Hepatocyte (in vitro differentiated cells): ENCODE measurements around the gene ISCU. TPM values are rescaled to one million over a fixed set of nuclear protein-coding genes. Genes with fewer than 3 reads are reported as not detected.

ENCODE experiments used
- DNase-seq: peaks from one replicate; pipeline ENCODE4 v3.0.0-alpha.2; 2016; ENCODE audit warnings: low spot score
- H2AFZ ChIP-seq: fragments of 200-600 bp; sonication (generic); 2 replicates; pipeline ENCODE4 v1.6.0; 2016; ENCODE audit warnings: antibody characterized with exemption, mild to moderate bottlenecking
- H3K27ac ChIP-seq: fragments of 200-600 bp; sonication (generic); 2 replicates; pipeline ENCODE4 v1.5.1; 2016; ENCODE audit warnings: mild to moderate bottlenecking
- H3K27me3 ChIP-seq: fragments of 200-600 bp; sonication (generic); 2 replicates; pipeline ENCODE4 v1.6.1; 2016
- H3K36me3 ChIP-seq: fragments of 200-600 bp; sonication (generic); replicated peaks from 2 replicates; pipeline ENCODE4 v1.5.1; 2016; ENCODE audit warnings: low read depth; ENCODE audit not compliant: insufficient read depth
- H3K4me1 ChIP-seq: fragments of 200-600 bp; sonication (generic); 2 replicates; pipeline ENCODE4 v1.5.1; 2016; ENCODE audit warnings: mild to moderate bottlenecking, moderate library complexity; ENCODE audit not compliant: insufficient read depth
- H3K4me2 ChIP-seq: fragments of 200-600 bp; sonication (generic); 2 replicates; pipeline ENCODE4 v1.6.0; 2016
- H3K4me3 ChIP-seq: fragments of 200-600 bp; sonication (generic); 2 replicates; pipeline ENCODE4 v1.5.1; 2016; ENCODE audit warnings: mild to moderate bottlenecking
- H3K79me2 ChIP-seq: fragments of 200-600 bp; sonication (generic); 2 replicates; pipeline ENCODE4 v1.6.0; 2017; ENCODE audit warnings: mild to moderate bottlenecking
- H3K9me2 ChIP-seq: fragments of 200-600 bp; sonication (generic); replicated peaks from 2 replicates; pipeline ENCODE4 v1.6.0; 2017; ENCODE audit warnings: mild to moderate bottlenecking; ENCODE audit not compliant: insufficient read depth
- H3K9me3 ChIP-seq: fragments of 200-600 bp; sonication (generic); 2 replicates; pipeline ENCODE4 v1.5.1; 2016; ENCODE audit warnings: low read depth, mild to moderate bottlenecking
- H4K20me1 ChIP-seq: fragments of 200-600 bp; sonication (generic); 2 replicates; pipeline ENCODE4 v1.6.0; 2016; ENCODE audit warnings: mild to moderate bottlenecking; ENCODE audit not compliant: insufficient read depth, poor library complexity, severe bottlenecking
- CTCF ChIP-seq: fragments of 200-600 bp; sonication (generic); IDR thresholded peaks from 2 replicates; pipeline ENCODE4 v1.5.1; 2016; ENCODE audit warnings: antibody characterized with exemption, mild to moderate bottlenecking; ENCODE audit not compliant: poor library complexity
- EZH2 ChIP-seq: fragments of 200-600 bp; sonication (generic); IDR thresholded peaks from 2 replicates; pipeline ENCODE4 v1.6.1; 2016; ENCODE audit warnings: antibody characterized with exemption, mild to moderate bottlenecking, borderline replicate concordance
- EZH2phosphoT487 ChIP-seq: fragments of 200-600 bp; sonication (generic); IDR thresholded peaks from one replicate; pipeline ENCODE4 v1.6.1; 2018; ENCODE audit warnings: antibody characterized with exemption, mild to moderate bottlenecking, low read depth, moderate library complexity; ENCODE audit not compliant: unreplicated experiment, severe bottlenecking
- WGBS: methylation state at CpG from one replicate; pipeline ENCODE4 v1.1.6; 2016; ENCODE audit warnings: low lambda C conversion rate; ENCODE audit errors: missing lambda C conversion rate; 5-methylcytosine and 5-hydroxymethylcytosine counted together
- polyA plus RNA-seq: library from polyadenylated mRNA; unstranded; fragments of >200 nt; fragmentation: Nextera tagmentation; extraction: Ambion mirVana; gene quantifications from 2 replicates; pipeline ENCODE4 v1.2.1, GENCODE V29; 2016
- total RNA-seq: library from RNA; depleted of rRNA; stranded (reverse); fragments of >200 nt; gene quantifications from 2 replicates; pipeline ENCODE4 v1.2.3, GENCODE V29; 2014

The ISCU gene
- total and polyA plus RNA-seq, 2 experiments from 2014 or later, result 116 to 149 TPM

GRCh38 chr12:108581311-108582227 is 19.2 kb downstream of the ISCU start:
- Histone ChIP-seq H2AFZ (no peak overlapping the region), H3K36me3 (no peaks in the 10 kb centered on the region), H3K9me2 (no peaks in the 10 kb centered on the region), H3K4me2 (no peak overlapping the region), H4K20me1 (no peaks in the 10 kb centered on the region), H3K4me1 (peaks cover 25% of the 10 kb centered on the region), H3K27ac (peak overlapping the region; percentile 75), H3K79me2 (no peaks in the 10 kb centered on the region), H3K27me3 (no peaks in the 10 kb centered on the region), H3K4me3 (no peak overlapping the region), H3K9me3 (no peaks in the 10 kb centered on the region)
- TF ChIP-seq EZH2 (no peak), EZH2phosphoT487 (no peak), CTCF (no peak)
- WGBS, result 97% methylated on average over 27 of the region's 33 CpGs
- no peak for DNase-seq

- no peaks in the 10 kb centered on the region for H3K9me2 ChIP-seq
- no peak overlapping the region for H3K4me2 ChIP-seq
- H3K4me3 ChIP-seq, result no peak overlapping the region
- H3K4me1 ChIP-seq, result peaks cover 25% of the 10 kb centered on the region
- H3K9me3 ChIP-seq, result no peaks in the 10 kb centered on the region
- no peaks in the 10 kb centered on the region for H4K20me1 ChIP-seq
- 86% methylated on average over 9 of the region's 9 CpGs for WGBS
- no peaks in the 10 kb centered on the region for H3K36me3 ChIP-seq
- no peak overlapping the region for H3K27ac ChIP-seq
- no peak overlapping the region for H2AFZ ChIP-seq
- H3K79me2 ChIP-seq, result no peaks in the 10 kb centered on the region
- no peak for DNase-seq
- no peaks in the 10 kb centered on the region for H3K27me3 ChIP-seq
- TF ChIP-seq CTCF (no peak), EZH2phosphoT487 (no peak), EZH2 (no peak)
Observed at GRCh38 chr12:108582509-108582908, 20.1 kb downstream of the ISCU start.

- no peaks in the 10 kb centered on the region for H3K79me2 ChIP-seq
- H3K27ac ChIP-seq, result peak overlapping the region; percentile 45
- H2AFZ ChIP-seq, result no peak overlapping the region
- WGBS, result 76% methylated on average over 10 of the region's 10 CpGs
- H3K9me2 ChIP-seq, result no peaks in the 10 kb centered on the region
- H4K20me1 ChIP-seq, result no peaks in the 10 kb centered on the region
- peaks cover 28% of the 10 kb centered on the region for H3K4me1 ChIP-seq
- H3K4me3 ChIP-seq, result no peak overlapping the region
- no peaks in the 10 kb centered on the region for H3K27me3 ChIP-seq
- no peak for TF ChIP-seq EZH2
- no peak for TF ChIP-seq EZH2phosphoT487
- no peak for TF ChIP-seq CTCF
- H3K9me3 ChIP-seq, result no peaks in the 10 kb centered on the region
- no peak for DNase-seq
- H3K4me2 ChIP-seq, result no peak overlapping the region
- H3K36me3 ChIP-seq, result no peaks in the 10 kb centered on the region
Observed at GRCh38 chr12:108582978-108583770, 20.8 kb downstream of the ISCU start.
